Urinary bladder (tissue), 4 donors: ENCODE measurements around the gene DCAF15. TPM values are rescaled to one million over a fixed set of nuclear protein-coding genes. Genes with fewer than 3 reads are reported as not detected.

Source experiments
- DNase-seq: peaks from one replicate; pipeline ENCODE4 v3.0.0-alpha.2; 2015; ENCODE audit errors: extremely low spot score
- H3K27ac ChIP-seq: one replicate; pipeline ENCODE4 v1.5.1; 2013; ENCODE audit warnings: low read depth, mild to moderate bottlenecking, moderate library complexity
- H3K36me3 ChIP-seq: one replicate; pipeline ENCODE4 v1.6.1; 2013; ENCODE audit warnings: mild to moderate bottlenecking, moderate library complexity; ENCODE audit not compliant: insufficient read depth
- H3K4me1 ChIP-seq: one replicate; pipeline ENCODE4 v1.6.1; 2013; ENCODE audit warnings: mild to moderate bottlenecking, moderate library complexity; ENCODE audit not compliant: insufficient read depth
- H3K4me3 ChIP-seq: one replicate; pipeline ENCODE4 v1.5.1; 2013; ENCODE audit warnings: low read depth, low read length
- WGBS: extraction: QIAGEN DNeasy Blood & Tissue Kit; methylation state at CpG from one replicate; pipeline ENCODE4 v1.1.7; 2013; 5-methylcytosine and 5-hydroxymethylcytosine counted together
- polyA plus RNA-seq: library from polyadenylated mRNA; stranded (reverse); fragments of 200-250 nt; gene quantifications from one replicate; pipeline ENCODE4 v1.2.3, GENCODE V29; 2013
- total RNA-seq: library from RNA; depleted of rRNA; stranded (reverse); fragments of >200 nt; gene quantifications from one replicate; pipeline ENCODE4 v1.2.3, GENCODE V29; 2014
- donor health status: healthy with polysubstance abuse.
- donor health status: healthy.

DCAF15 gene
- total and polyA plus RNA-seq, 2 donors: 6.6 to 26.0 TPM

DNA sequence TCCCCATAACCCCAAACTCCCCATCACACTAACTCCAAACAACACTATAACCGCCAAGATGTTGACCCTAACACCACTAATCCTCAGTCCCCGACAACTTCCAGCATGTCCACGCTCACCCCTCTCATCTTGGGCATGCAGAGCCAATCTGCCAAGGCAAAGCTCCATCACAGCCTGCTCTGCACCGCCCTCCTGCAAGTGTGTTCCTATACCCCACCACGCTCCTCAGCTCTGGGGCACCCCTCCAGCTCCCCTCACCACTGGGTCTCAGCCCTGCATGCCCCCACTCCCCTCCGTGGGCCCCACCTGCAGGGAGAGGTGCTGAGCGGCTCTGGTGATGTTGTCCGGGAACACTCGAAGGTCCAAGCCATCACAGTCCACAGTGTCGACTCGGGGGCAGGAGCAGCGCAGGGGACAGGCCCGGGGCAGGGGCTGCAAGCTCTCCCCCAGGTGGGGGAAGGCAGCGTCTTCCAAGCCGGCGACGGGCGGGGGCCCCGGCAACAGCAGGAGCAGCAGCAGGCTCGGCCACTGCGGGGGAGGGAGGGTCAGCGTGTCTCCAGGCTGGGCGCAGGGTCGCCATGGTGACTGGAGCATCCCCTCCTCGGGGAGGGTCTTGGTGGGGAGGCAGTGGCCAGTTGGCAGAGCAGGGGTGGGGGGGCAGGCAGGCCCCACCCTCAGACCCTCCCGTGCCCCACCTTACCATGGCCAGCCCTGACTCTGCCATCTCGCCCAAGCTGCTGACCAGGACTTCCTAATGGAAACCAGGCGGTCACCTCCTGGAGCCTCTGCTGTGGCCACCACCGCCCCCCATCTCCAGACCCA, 14.6 kb upstream of the DCAF15 start:
- no peaks in the 10 kb centered on the region for H3K4me1 ChIP-seq
- no peak overlapping the region for H3K27ac ChIP-seq
- H3K4me3 ChIP-seq: peak overlapping the region; percentile 34
- WGBS: 8% methylated on average over 29 of the region's 29 CpGs
- no peaks in the 10 kb centered on the region for H3K36me3 ChIP-seq
- DNase-seq: no peak

- Histone ChIP-seq H3K4me3 (peak within 1 kb of the TSS; percentile 34), H3K36me3 (no peaks in the 10 kb centered on the region), H3K4me1 (no peaks in the 10 kb centered on the region), H3K27ac (no peak within 1 kb of the TSS)
- DNase-seq: no peak
- 18% methylated on average over 21 of the region's 21 CpGs for WGBS
Observed at GRCh38 chr19:13938301-13939064, 13.8 kb upstream of the DCAF15 start, which contains the start of gene PODNL1. Gene PODNL1, minus strand, starts transcription at chr19:13938417. Its CDS starts 236 bp downstream, at chr19:13938181.

- DNase-seq: no peak
- H3K4me3 ChIP-seq: no peak overlapping the region
- 98% methylated on average over 1 of the region's 1 CpG for WGBS
- no peaks in the 10 kb centered on the region for H3K4me1 ChIP-seq
- no peak overlapping the region for H3K27ac ChIP-seq
- no peaks in the 10 kb centered on the region for H3K36me3 ChIP-seq
Observed at GRCh38 chr19:13942023-13942684, 10.2 kb upstream of the DCAF15 start.

DNA sequence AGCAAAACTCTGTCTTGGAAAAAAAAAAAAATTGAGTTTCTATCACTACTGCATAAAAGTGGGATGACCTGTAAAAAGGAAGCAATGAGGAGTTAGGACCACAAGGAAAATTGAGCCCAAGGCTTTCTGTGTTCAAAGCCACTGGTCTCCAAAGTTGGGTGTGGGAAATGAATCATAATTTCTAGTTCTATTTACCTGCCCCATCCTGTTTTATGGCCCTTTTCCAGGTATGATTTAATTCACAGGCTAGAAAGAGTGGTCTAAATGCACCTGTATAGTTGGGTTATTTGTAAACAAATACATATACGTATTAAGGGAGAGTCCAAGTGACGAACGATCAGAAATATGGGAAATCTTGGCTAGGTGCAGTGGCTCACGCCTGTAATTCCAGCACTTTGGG, 5.9 kb upstream of the DCAF15 start:
- 85% methylated on average over 4 of the region's 4 CpGs for WGBS
- H3K36me3 ChIP-seq: no peaks in the 10 kb centered on the region
- no peak overlapping the region for H3K4me3 ChIP-seq

GRCh38 chr19:13951043-13951442, 1.3 kb upstream of the DCAF15 start:
- 84% methylated on average over 2 of the region's 2 CpGs for WGBS
- Histone ChIP-seq H3K4me1 (no peaks in the 10 kb centered on the region), H3K27ac (no peak overlapping the region), H3K4me3 (no peak overlapping the region), H3K36me3 (no peaks in the 10 kb centered on the region)
- DNase-seq: no peak

More for the DNA sequence above, 5.9 kb upstream of the DCAF15 start:
- Histone ChIP-seq H3K4me1 (no peaks in the 10 kb centered on the region), H3K27ac (no peak overlapping the region)
- DNase-seq: no peak

GRCh38 chr19:13951799-13952153, 533 bp upstream of the DCAF15 start:
- no peaks in the 10 kb centered on the region for H3K36me3 ChIP-seq
- no peak for DNase-seq
- no peak overlapping the region for H3K4me3 ChIP-seq
- no peaks in the 10 kb centered on the region for H3K4me1 ChIP-seq
- no peak overlapping the region for H3K27ac ChIP-seq
- WGBS: 10% methylated on average over 20 of the region's 20 CpGs

DNA sequence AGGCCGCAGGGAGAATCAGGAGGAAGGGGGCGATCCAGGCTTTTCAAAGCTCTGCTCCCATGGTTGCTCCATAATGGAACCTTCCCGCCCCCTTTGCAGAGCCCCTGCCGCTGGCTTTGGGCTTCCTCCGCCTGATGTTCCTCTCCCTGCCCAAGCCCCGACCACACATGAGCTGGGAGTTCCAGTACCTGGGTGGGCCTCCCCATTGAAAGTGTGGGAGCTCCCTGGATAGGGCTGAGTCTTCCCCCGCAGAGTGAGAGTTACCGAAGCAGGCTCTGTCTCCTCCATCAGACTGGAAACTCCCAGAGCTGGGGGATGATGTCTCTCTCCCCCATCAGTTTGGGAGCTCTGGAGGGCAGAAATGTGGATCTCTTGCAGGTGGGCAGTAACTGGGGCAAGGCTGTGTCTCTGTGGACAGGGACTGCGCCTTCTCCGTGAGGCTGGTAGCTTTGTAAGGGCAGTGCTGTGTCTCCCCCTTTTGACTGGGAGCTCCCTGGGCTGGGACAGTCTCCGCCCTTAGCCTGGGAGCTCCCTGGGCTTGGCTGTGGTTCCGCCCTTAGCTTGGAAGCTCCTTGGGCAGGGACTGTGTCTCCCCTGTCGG, 722 bp downstream of the DCAF15 start:
- DNase-seq: peak; percentile 6
- 3% methylated on average over 13 of the region's 13 CpGs for WGBS
- Histone ChIP-seq H3K27ac (no peak overlapping the region), H3K4me1 (no peaks in the 10 kb centered on the region), H3K4me3 (peak overlapping the region; percentile 95), H3K36me3 (no peaks in the 10 kb centered on the region)

- 92% methylated on average over 15 of the region's 15 CpGs for WGBS
- Histone ChIP-seq H3K27ac (no peak overlapping the region), H3K4me1 (no peaks in the 10 kb centered on the region), H3K4me3 (no peak overlapping the region), H3K36me3 (peaks cover under 1% of the 10 kb centered on the region)
- no peak for DNase-seq
Observed at GRCh38 chr19:13954185-13954584, 1.9 kb downstream of the DCAF15 start.

DNA sequence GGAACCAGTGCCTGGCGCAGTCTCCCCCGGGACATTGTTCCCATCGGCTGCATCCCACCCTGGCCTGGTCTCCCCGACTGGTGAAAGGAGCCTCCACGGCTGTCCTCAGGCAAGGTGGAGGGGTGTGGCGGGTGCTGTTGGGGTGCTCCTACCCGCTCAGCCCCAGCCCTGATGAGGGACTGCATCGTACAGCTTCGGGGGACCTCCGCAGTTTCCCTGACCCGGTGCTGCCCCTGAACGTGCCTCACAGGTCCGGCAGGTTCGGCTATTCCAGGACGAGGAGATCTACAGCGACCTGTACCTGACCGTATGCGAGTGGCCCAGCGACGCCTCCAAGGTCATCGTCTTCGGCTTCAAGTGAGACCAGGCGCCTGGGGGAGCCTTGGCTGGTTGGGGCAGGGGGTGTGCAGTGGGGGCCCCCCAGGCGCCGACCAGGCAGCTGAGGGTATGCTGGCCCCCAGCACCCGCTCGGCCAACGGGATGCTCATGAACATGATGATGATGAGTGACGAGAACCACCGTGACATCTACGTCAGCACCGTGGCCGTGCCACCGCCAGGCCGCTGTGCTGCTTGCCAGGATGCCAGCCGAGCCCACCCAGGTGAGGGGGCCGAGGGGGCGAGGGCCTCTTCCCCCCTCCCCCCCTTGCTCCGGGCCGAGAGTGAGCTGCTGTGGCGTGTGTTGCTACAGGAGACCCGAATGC, 3.5 kb downstream of the DCAF15 start:
- peaks cover 5% of the 10 kb centered on the region for H3K36me3 ChIP-seq

GRCh38 chr19:13956365-13956744, 4.0 kb downstream of the DCAF15 start:
- no peak overlapping the region for H3K27ac ChIP-seq
- H3K4me3 ChIP-seq: no peak overlapping the region
- DNase-seq: no peak
- H3K4me1 ChIP-seq: no peaks in the 10 kb centered on the region
- 92% methylated on average over 16 of the region's 16 CpGs for WGBS
- H3K36me3 ChIP-seq: peaks cover 5% of the 10 kb centered on the region

More for the DNA sequence above, 3.5 kb downstream of the DCAF15 start:
- H3K4me3 ChIP-seq: no peak overlapping the region
- no peaks in the 10 kb centered on the region for H3K4me1 ChIP-seq
- no peak overlapping the region for H3K27ac ChIP-seq
- DNase-seq: no peak
- 92% methylated on average over 42 of the region's 42 CpGs for WGBS

DNA sequence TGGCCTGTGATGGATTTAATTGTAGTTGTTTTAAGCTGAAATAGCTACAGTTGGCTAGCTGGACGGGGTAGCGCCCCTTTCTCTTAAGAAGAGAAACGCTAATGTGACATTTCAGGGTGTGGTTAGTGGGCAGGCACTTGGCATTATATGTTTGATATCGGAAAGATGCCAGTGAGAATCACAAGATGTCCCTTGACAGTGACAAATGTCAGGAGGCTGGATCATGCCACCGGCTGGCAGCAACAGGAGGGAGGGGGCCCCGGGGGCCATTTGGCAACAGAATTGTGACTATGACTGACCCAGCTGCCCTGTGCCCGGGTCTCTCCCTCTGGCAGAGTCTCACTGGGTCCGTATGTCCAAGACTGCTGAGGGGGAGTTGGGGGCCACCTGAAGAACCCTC, 4.7 kb downstream of the DCAF15 start:
- Histone ChIP-seq H3K4me3 (no peak overlapping the region), H3K27ac (no peak overlapping the region), H3K4me1 (no peaks in the 10 kb centered on the region), H3K36me3 (peaks cover 5% of the 10 kb centered on the region)
- 85% methylated on average over 8 of the region's 8 CpGs for whole genome bisulfite sequencing
- no peak for DNase-seq

- 79% methylated on average over 12 of the region's 12 CpGs for WGBS
- H3K27ac ChIP-seq: no peak overlapping the region
- no peak for DNase-seq
- no peak overlapping the region for H3K4me3 ChIP-seq
- peaks cover 5% of the 10 kb centered on the region for H3K36me3 ChIP-seq
- no peaks in the 10 kb centered on the region for H3K4me1 ChIP-seq
Observed at GRCh38 chr19:13958043-13958442, 5.7 kb downstream of the DCAF15 start.
